Vagina (tissue), 2 donors: ENCODE data around the gene TADA2A. TPM values are rescaled to one million over a fixed set of nuclear protein-coding genes. Genes with fewer than 3 reads are reported as not detected.

ENCODE experiments used
- DNase-seq, 2 donors: peaks; one replicate each; pipeline ENCODE4 v3.0.0-alpha.2; 2017; ENCODE audit errors: extremely low spot score in 2 of 2
- H3K27ac ChIP-seq: fragments of 200-600 bp; sonication (generic); one replicate; pipeline ENCODE4 v1.5.1; 2019
- H3K27me3 ChIP-seq: fragments of 200-600 bp; sonication (generic); one replicate; pipeline ENCODE4 v1.5.1; 2019
- H3K36me3 ChIP-seq, 2 donors: fragments of 200-600 bp; sonication (generic); one replicate each; pipeline ENCODE4 v1.5.1; 2017 to 2019
- H3K4me1 ChIP-seq: fragments of 200-600 bp; sonication (generic); one replicate; pipeline ENCODE4 v1.5.1; 2019
- H3K4me3 ChIP-seq, 2 donors: fragments of 200-600 bp; sonication (generic); 1 replicate in 1 of 2; 2 replicates in 1 of 2; pipeline ENCODE4 v1.5.1; 2016 to 2019
- H3K9me3 ChIP-seq: fragments of 200-600 bp; sonication (generic); one replicate; pipeline ENCODE4 v1.5.1; 2019
- CTCF ChIP-seq, 3 experiments: fragments of 450-650 bp in 2 of 3; fragments of 200-600 bp in 1 of 3; sonication (generic) in 1 of 3; IDR thresholded peaks; one replicate each; pipeline ENCODE4 v1.5.1; 2017 to 2019; ENCODE audit warnings: antibody characterized with exemption in 3 of 3, mild to moderate bottlenecking in 2 of 3, moderate library complexity in 2 of 3
- POLR2A ChIP-seq, 2 donors: fragments of 450-650 bp; IDR thresholded peaks; one replicate each; pipeline ENCODE4 v1.6.1; 2017; ENCODE audit warnings: antibody characterized with exemption in 2 of 2, mild to moderate bottlenecking in 2 of 2, moderate library complexity in 2 of 2
- POLR2AphosphoS5 ChIP-seq, 2 donors: sonication (generic); formaldehyde crosslinking; IDR thresholded peaks; one replicate each; pipeline ENCODE4 v1.9.0; 2017; ENCODE audit warnings: antibody characterized with exemption in 2 of 2, mild to moderate bottlenecking in 2 of 2, low read depth in 1 of 2; ENCODE audit not compliant: insufficient read depth in 1 of 2
- intact Hi-C: fragments of 100-400 bp; cut with DNase I; formaldehyde crosslinking; loops from one replicate; pipeline ENCODE4 v1.15.1; 2023
- total RNA-seq: library from RNA; depleted of rRNA; stranded (reverse); fragments of >200 nt; gene quantifications from one replicate; pipeline ENCODE4 v1.2.3, GENCODE V29; 2016

The TADA2A gene
- total RNA-seq, 1 donor from 2014 or later = 44.2 TPM

- no peak overlapping the region for H3K4me3 ChIP-seq
- H3K36me3 ChIP-seq = peaks cover 0 to 13% of the 10 kb centered on the region in 2 donors
- no peaks in the 10 kb centered on the region for H3K27me3 ChIP-seq
- TF ChIP-seq CTCF (IDR thresholded peaks at IDR 0.05) (no peak), POLR2AphosphoS5 (IDR thresholded peaks at IDR 0.05; ENCODE audit: insufficient read depth in 1 of 2, low read depth in 1 of 2) (peak; percentile 29 to 79), POLR2A (IDR thresholded peaks at IDR 0.05) (no peak)
- DNase-seq = no peak
- peak overlapping the region; percentile 70 for H3K27ac ChIP-seq
- H3K9me3 ChIP-seq = no peaks in the 10 kb centered on the region
- peaks cover 46% of the 10 kb centered on the region for H3K4me1 ChIP-seq
- intact Hi-C loops = no loop called here
Observed at GRCh38 chr17:37481001-37481665, 74.4 kb downstream of the TADA2A start.

- H3K4me1 ChIP-seq = peaks cover 40% of the 10 kb centered on the region
- no peaks in the 10 kb centered on the region for H3K9me3 ChIP-seq
- H3K27ac ChIP-seq = peak overlapping the region; percentile 59
- H3K27me3 ChIP-seq = no peaks in the 10 kb centered on the region
- DNase-seq = no peak
- intact Hi-C loops = no loop called here
- no peak for TF ChIP-seq CTCF (IDR thresholded peaks at IDR 0.05)
- TF ChIP-seq POLR2AphosphoS5 (IDR thresholded peaks at IDR 0.05; ENCODE audit: insufficient read depth in 1 of 2, low read depth in 1 of 2) = no peak
- no peak for TF ChIP-seq POLR2A (IDR thresholded peaks at IDR 0.05)
- H3K4me3 ChIP-seq = no peak overlapping the region
- H3K36me3 ChIP-seq = peaks cover 0 to 5% of the 10 kb centered on the region in 2 donors
Observed at GRCh38 chr17:37483311-37484039, 76.8 kb downstream of the TADA2A start.

GRCh38 chr17:37485938-37486570 lies 79.4 kb downstream of the TADA2A start:
- TF ChIP-seq POLR2AphosphoS5 (IDR thresholded peaks at IDR 0.05; ENCODE audit: insufficient read depth in 1 of 2, low read depth in 1 of 2) (no peak), CTCF (IDR thresholded peaks at IDR 0.05) (no peak), POLR2A (IDR thresholded peaks at IDR 0.05) (no peak)
- Histone ChIP-seq H3K36me3 (no peaks in the 10 kb centered on the region), H3K4me1 (peaks cover 41% of the 10 kb centered on the region), H3K9me3 (no peaks in the 10 kb centered on the region), H3K27me3 (no peaks in the 10 kb centered on the region), H3K27ac (no peak overlapping the region), H3K4me3 (no peak overlapping the region)
- intact Hi-C loops = no loop called here
- DNase-seq = no peak

- H3K36me3 ChIP-seq = no peaks in the 10 kb centered on the region
- H3K27me3 ChIP-seq = no peaks in the 10 kb centered on the region
- peak overlapping the region; percentile 95 for H3K27ac ChIP-seq
- DNase-seq = no peak
- H3K9me3 ChIP-seq = no peaks in the 10 kb centered on the region
- peak overlapping the region; percentile 71 to 94 for H3K4me3 ChIP-seq
- TF ChIP-seq CTCF (IDR thresholded peaks at IDR 0.05) = no peak
- peak in 1 of 2 donors; percentile 60 for TF ChIP-seq POLR2AphosphoS5 (IDR thresholded peaks at IDR 0.05; ENCODE audit: insufficient read depth in 1 of 2, low read depth in 1 of 2)
- intact Hi-C loops = no loop called here
- peaks cover 44% of the 10 kb centered on the region for H3K4me1 ChIP-seq
Observed at GRCh38 chr17:37488009-37488604, 81.4 kb downstream of the TADA2A start.
